Left kidney (tissue), 8 donors: ENCODE results near the gene PEX26. TPM values are rescaled to one million over a fixed set of nuclear protein-coding genes. Genes with fewer than 3 reads are reported as not detected.
"Not testable (repeated sequence)": the region's sequence is repeated elsewhere in the genome, so short reads cannot be mapped to it uniquely, and the experiment has no call there.

Experiments used
- DNase-seq: peaks from one replicate; pipeline ENCODE4 v3.0.0-alpha.2; 2013
- long read RNA-seq, 8 donors: transcript quantifications; one replicate each; lab custom pipeline, GENCODE V29; 2026
- polyA plus RNA-seq: library from polyadenylated mRNA; unstranded; fragments of 120-200 nt; gene quantifications from one replicate; pipeline ENCODE4 v1.2.1, GENCODE V29; 2013; ENCODE audit not compliant: insufficient read length

Gene PEX26
- 35.5 TPM for polyA plus RNA-seq
- long read RNA-seq, donor 1, full-length matches to known transcripts, result 5 of 13 reads
- long read RNA-seq, donor 1, partial matches to known transcripts, result 8 of 13 reads
- long read RNA-seq, donor 1, other reads (novel, unspliced or antisense), result 0 of 13 reads
- long read RNA-seq, donor 2, full-length matches to known transcripts, result 3 of 16 reads
- long read RNA-seq, donor 2, partial matches to known transcripts, result 13 of 16 reads
- long read RNA-seq, donor 2, other reads (novel, unspliced or antisense), result 0 of 16 reads
- long read RNA-seq, donor 3, partial matches to known transcripts, result 0 of 2 reads
- long read RNA-seq, donor 3, other reads (novel, unspliced or antisense), result 0 of 2 reads
- long read RNA-seq, donor 4, result 0 reads
- long read RNA-seq, donor 5, partial matches to known transcripts, result 6 of 9 reads
- long read RNA-seq, donor 5, other reads (novel, unspliced or antisense), result 0 of 9 reads
- long read RNA-seq, donor 6, partial matches to known transcripts, result 10 of 10 reads
- long read RNA-seq, donor 6, other reads (novel, unspliced or antisense), result 0 of 10 reads
- long read RNA-seq, donor 7, partial matches to known transcripts, result 66 of 69 reads
- long read RNA-seq, donor 7, other reads (novel, unspliced or antisense), result 0 of 69 reads
- long read RNA-seq, donor 8, result 0 reads

GRCh38 chr22:18077639-18078328 lies at the start of gene PEX26:
PEX26 (plus strand) TSS chr22:18077990; CDS start chr22:18078377, 387 bp downstream.
- DNase-seq, result peak; percentile 92

GRCh38 chr22:18028817-18029527 lies 48.8 kb upstream of the PEX26 start:
- no peak for DNase-seq

GRCh38 chr22:18029686-18030267 lies 48.0 kb upstream of the PEX26 start:
- no peak for DNase-seq

GRCh38 chr22:18031695-18032454 lies 45.9 kb upstream of the PEX26 start:
- DNase-seq, result no peak

GRCh38 chr22:18032455-18033101 lies 45.2 kb upstream of the PEX26 start:
- DNase-seq, result no peak

GRCh38 chr22:18033204-18033998 lies 44.4 kb upstream of the PEX26 start:
- DNase-seq, result no peak

GRCh38 chr22:18034076-18034475 lies 43.7 kb upstream of the PEX26 start:
- DNase-seq, result no peak

- no peak for DNase-seq
These were observed 42.0 kb upstream of the PEX26 start for GRCh38 chr22:18035751-18036150.

GRCh38 chr22:18040898-18041297 lies 36.9 kb upstream of the PEX26 start:
- not testable (repeated sequence) for DNase-seq

GRCh38 chr22:18042685-18043084 lies 35.1 kb upstream of the PEX26 start:
- DNase-seq, result no peak

GRCh38 chr22:18044548-18045271 lies 33.1 kb upstream of the PEX26 start:
- DNase-seq, result no peak

- no peak for DNase-seq
These were observed 32.0 kb upstream of the PEX26 start for GRCh38 chr22:18045794-18046193.

GRCh38 chr22:18048041-18048440 lies 29.7 kb upstream of the PEX26 start:
- no peak for DNase-seq

GRCh38 chr22:18048441-18048898 lies 29.3 kb upstream of the PEX26 start:
- DNase-seq, result no peak

GRCh38 chr22:18050065-18050464 lies 27.7 kb upstream of the PEX26 start:
- DNase-seq, result no peak

GRCh38 chr22:18051113-18051512 lies 26.7 kb upstream of the PEX26 start:
- not testable (repeated sequence) for DNase-seq

GRCh38 chr22:18053216-18053946 lies 24.4 kb upstream of the PEX26 start:
- not testable (repeated sequence) for DNase-seq

- no peak for DNase-seq
These were observed 22.1 kb upstream of the PEX26 start for GRCh38 chr22:18055619-18056160.
